GM19324 (cell line): ENCODE data around the gene PDE10A.

Source experiments
- ATAC-seq: cut with Tn5 transposase; IDR thresholded peaks from one replicate; pipeline ENCODE4 v1.9.1; 2021; ENCODE audit warnings: mild to moderate bottlenecking, moderate library complexity; ENCODE audit not compliant: unreplicated experiment, low FRiP score

PDE10A gene

GRCh38 chr6:165426892-165427291 is 236.1 kb downstream of the PDE10A start:
- no peak for ATAC-seq

DNA sequence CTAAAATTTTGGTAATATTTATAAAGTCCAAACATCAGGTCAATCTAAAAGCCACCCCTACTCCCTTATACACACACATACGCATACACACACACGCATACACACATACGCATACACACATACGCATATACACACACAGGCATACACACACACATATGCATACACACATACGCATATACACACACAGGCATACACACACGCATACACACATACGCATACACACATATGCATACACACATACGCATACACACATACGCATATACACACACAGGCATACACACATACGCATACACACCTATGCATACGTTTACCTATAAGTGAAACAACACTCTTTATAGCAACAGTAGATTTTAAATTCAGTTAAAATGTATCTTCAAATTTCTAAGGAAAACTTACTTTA is 240.8 kb downstream of the PDE10A start:
- ATAC-seq: no peak

GRCh38 chr6:165417278-165417865 is 245.7 kb downstream of the PDE10A start:
- ATAC-seq: no peak

DNA sequence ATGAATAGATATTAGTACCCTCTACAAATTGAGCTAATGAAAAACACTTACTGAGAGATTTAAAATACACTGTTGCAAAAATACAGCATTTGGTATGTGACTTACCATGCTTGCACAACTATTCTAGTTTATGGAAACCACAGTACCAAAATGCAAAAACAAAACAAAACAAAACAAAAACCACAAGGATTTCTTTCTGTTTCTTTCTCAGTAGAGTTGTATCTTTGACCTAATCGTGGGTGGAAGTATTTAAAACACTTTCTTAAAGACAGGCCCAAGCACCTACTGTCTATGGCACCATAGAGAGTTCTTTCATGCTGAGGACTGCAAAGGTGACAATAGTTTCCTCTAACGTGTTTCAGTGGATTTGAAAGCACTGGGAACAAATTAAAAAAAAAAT is 258.3 kb downstream of the PDE10A start:
- ATAC-seq: no peak

- no peak for ATAC-seq
Measured at GRCh38 chr6:165404296-165404695, 258.7 kb downstream of the PDE10A start.

- ATAC-seq: no peak
Measured at GRCh38 chr6:165403006-165403595, 259.9 kb downstream of the PDE10A start.

DNA sequence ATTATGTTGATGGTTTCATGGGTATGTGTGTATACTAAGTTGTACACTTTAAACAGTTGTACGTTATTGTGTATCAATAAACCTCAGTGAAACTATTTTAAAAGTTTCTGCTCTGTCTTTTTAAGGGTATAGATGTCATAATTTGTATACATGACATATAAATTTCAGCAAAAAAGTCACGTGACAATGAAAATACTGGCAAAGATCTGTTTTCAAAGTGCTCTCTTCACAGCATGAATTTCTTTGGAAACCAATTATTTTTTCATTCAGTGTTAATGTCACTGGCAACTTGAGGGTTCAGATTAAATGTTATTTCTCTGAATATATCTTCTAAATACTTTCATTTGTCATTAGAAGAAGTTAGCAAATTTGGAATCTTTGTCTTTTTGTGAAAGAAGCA is 261.9 kb downstream of the PDE10A start:
- ATAC-seq: no peak

GRCh38 chr6:165390475-165390874 is 272.6 kb downstream of the PDE10A start:
- ATAC-seq: no peak

- no peak for ATAC-seq
Measured at GRCh38 chr6:165389534-165389933, 273.5 kb downstream of the PDE10A start.

DNA sequence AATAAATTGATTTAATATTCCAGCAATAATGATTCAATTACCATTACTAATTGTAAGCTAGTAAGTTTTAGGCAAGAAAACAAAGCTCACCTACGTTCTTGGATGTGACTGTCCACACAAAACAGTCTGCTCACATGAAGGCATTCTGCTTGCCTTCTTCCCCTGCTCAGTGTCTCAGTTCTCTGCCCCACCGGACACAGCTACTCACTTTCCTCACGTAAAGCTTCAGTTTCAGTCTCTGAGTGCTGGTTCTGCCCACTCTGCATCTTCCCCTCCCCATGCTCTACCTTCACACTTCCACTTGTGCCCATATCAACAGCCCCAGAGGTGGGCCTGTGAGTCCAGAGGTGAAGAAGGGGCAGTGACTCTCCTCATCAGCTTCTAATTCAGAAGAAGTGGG is 279.7 kb downstream of the PDE10A start:
- ATAC-seq: no peak

- no peak for ATAC-seq
Measured at GRCh38 chr6:165376100-165376499, 286.9 kb downstream of the PDE10A start.

DNA sequence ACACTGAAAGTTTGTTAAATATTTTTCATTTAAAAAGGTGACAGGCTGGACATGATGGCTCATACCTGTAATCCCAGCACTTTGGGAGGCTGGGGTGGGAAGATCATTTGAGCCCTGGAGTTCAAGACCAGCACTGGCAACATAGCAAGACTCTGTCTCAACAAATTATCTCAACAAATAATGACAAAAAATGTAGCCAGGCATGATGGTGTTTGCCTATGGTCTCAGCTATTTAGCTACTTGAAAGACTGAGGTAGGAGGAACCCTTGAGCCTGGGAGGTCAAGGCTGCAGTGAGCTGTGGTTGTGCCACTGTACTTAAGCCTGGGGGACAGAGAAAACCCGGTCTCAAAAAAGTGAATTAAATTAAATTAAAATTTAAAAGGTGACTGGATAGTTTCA is 297.7 kb downstream of the PDE10A start:
- no peak for ATAC-seq

DNA sequence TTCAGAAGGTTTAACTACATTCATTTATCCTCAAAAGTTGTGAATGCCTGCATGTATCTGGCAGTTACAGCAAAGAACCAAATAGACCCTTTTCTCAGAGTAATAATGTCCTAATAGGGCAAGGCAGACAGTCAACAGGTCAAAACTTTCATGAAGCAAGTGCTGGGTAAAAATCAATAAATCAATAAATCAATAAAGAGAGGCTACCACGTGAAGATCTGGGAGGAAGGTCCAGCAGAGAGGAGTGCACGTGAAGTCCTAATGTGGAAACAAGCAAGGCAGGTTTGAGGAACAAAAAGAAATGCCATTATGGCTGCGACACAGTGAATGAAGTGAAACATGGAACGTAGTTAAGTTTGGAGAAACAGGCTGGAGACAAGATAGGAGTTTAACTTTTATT is 317.3 kb downstream of the PDE10A start:
- no peak for ATAC-seq

- no peak for ATAC-seq
Measured at GRCh38 chr6:165340532-165340931, 322.5 kb downstream of the PDE10A start.

- no peak for ATAC-seq
Measured at GRCh38 chr6:165325609-165326008, 337.4 kb downstream of the PDE10A start.

DNA sequence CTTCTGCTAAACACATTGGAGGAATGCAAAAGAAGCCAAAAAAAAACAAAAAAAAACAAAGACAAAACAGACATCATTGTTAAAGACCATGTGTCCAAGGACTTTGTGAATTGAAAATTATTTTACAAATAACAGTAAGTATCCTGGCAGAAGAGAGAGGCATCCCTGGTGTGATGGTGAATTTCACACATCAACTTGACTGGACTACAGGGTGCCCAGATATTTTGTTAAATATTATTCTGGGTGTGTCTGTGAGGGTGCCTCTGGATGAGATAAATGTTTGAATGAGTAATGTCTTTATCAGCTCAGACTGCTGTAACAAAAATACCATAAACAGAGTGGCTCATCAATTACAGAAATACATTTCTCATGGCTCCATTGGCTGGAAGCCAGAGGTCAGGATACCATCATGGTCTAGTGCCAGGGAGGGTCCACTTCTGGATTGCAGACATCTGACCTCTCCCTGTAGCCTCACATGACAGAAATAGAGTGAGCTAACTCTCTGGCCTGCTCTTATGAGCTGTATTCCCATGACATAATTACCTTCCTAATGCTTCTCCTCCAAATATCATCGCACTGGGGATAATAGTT is 341.4 kb downstream of the PDE10A start:
- no peak for ATAC-seq

GRCh38 chr6:165321150-165321549 is 341.9 kb downstream of the PDE10A start:
- ATAC-seq: no peak

DNA sequence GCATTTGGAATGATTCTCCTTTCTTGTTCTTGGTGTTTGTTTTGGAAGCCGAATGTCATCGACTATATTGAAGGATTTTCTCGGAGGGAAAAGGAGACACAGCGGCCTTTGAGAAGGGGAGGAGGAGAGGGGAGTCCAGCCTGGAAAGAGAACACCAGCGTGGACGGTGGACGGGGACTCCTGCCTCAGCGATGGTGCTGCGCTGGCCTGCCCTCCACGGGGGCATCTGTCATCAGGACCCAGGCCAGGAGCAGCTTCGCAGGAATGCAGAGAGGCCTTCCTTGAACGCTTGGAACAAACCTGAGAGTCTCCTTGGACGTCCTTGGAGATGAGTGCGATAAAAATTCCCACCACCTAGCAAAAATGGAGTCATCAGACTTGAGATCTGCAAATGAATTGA is 345.3 kb downstream of the PDE10A start:
- no peak for ATAC-seq

DNA sequence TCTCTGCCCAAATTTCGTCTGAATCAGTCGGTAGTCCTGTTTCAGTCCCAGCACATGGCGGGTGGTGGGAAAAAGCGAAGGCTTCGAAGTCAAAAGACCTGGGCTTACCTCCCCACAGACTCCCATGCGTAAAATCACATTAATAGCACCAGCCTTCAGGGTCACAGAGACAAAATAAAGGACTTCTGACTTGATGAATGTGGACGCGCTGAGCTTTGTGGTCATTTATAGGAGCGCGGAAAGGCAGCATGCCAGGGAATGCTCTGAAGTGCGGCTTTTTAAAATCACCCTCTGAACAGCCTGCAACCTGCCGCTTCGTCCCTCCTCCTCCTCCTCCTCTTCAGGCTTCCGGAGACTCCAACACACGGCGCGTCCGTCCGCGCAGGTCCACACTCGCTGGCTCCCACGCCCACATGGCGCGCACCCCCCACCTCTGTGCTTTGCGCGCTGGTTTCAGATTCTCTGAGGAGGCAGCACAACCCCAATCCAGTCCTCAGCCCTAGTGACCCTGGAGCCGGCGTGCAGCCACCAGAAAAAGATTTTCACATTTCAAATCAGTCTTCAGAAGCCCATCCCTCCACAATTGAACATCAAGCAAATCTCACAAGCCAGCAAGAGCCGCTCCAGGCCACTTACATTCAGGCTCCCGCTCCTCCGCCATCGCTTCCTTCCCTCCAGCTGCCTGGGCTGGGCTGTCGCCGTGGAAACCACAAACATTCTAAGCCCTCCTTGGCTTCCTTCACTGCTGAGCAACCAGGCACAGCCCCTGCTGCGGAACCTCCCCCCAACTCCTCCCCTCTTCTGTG is 353.9 kb downstream of the PDE10A start, which contains the start of gene C6orf118:
Gene C6orf118 (minus strand): TSS at position 680 of the 806 bp plus-strand sequence. CDS start 19 bp downstream, at position 661.
- ATAC-seq: no peak

DNA sequence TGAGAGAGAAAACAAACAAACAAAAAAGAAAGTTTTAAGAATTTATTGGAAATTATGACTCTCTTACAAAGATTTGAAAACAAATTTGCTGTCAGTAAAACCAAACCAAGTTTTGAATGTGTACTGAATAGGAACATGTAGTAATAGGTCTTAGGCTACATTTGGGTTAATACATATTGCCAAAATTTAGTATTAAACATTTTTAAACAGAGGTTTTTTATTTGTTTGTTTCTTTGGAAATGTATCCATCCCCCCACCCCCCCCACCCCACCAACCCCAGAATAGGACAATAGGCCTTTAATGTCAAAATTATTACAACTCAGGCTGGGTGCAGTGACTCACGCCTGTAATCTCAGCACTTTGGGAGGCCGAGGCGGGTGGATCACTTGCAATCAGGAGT is 356.1 kb downstream of the PDE10A start:
- ATAC-seq: no peak
